CD4-positive, alpha-beta T cell (primary cell): ENCODE measurements around the gene ATP2B3. TPM values are rescaled to one million over a fixed set of nuclear protein-coding genes. Genes with fewer than 3 reads are reported as not detected.

ENCODE experiments used
- ATAC-seq: fragments of 200-7000 bp; cut with Tn5 transposase; one replicate; pipeline ENCODE4 v1.10.0; 2022; ENCODE audit warnings: mild to moderate bottlenecking; ENCODE audit not compliant: poor library complexity
- CTCF ChIA-PET: fragments of 350-600 bp; sonication (Branson Sonifier 250); formaldehyde crosslinking; loops from one replicate; lab custom pipeline; 2021; ENCODE audit warnings: antibody characterized with exemption, inconsistent platforms; lab: Charles Lee
- POLR2A ChIA-PET: fragments of 350-600 bp; sonication (Branson Sonifier 250); formaldehyde crosslinking; loops from one replicate; lab custom pipeline; 2021; ENCODE audit warnings: antibody characterized with exemption, inconsistent platforms; lab: Charles Lee
- DNase-seq, 14 experiments: peaks; one replicate each; pipeline ENCODE4 v3.0.0-alpha.2; 2013 to 2020; ENCODE audit warnings: mixed read lengths in 2 of 14
- H3K27ac ChIP-seq, 2 donors: one replicate each; pipeline versions ENCODE4 v1.5.1 to v1.7.0; 2013; ENCODE audit warnings: low read length in 2 of 2, low read depth in 1 of 2, mild to moderate bottlenecking in 1 of 2
- H3K27me3 ChIP-seq, 2 experiments: 1 replicate in 1 of 2; 2 replicates in 1 of 2; pipeline versions ENCODE4 v1.6.1 to v1.7.0; 2013; ENCODE audit warnings: low read length in 2 of 2, control low read depth in 1 of 2, mild to moderate bottlenecking in 1 of 2, moderate library complexity in 1 of 2; ENCODE audit not compliant: insufficient read depth in 2 of 2, control insufficient read depth in 1 of 2
- H3K36me3 ChIP-seq: one replicate; pipeline ENCODE4 v1.6.1; 2013; ENCODE audit warnings: low read length, control low read depth; ENCODE audit not compliant: insufficient read depth
- H3K4me1 ChIP-seq: one replicate; pipeline ENCODE4 v1.6.1; 2013; ENCODE audit warnings: low read length, control low read depth; ENCODE audit not compliant: insufficient read depth
- H3K4me3 ChIP-seq: one replicate; pipeline ENCODE4 v1.5.1; 2013; ENCODE audit warnings: mild to moderate bottlenecking, low read length, moderate library complexity
- H3K9me3 ChIP-seq, 2 experiments: 1 replicate in 1 of 2; 2 replicates in 1 of 2; pipeline versions ENCODE4 v1.6.1 to v1.7.0; 2013; ENCODE audit warnings: low read length in 2 of 2, mild to moderate bottlenecking in 2 of 2, control low read depth in 1 of 2, moderate library complexity in 1 of 2; ENCODE audit not compliant: control insufficient read depth in 1 of 2, insufficient read depth in 1 of 2
- H3K27ac Mint-ChIP-seq: one replicate; pipeline ENCODE4 v1.8.0; 2020; ENCODE audit warnings: mixed read lengths
- H3K27me3 Mint-ChIP-seq: one replicate; pipeline ENCODE4 v1.8.0; 2021; ENCODE audit warnings: mixed read lengths
- H3K36me3 Mint-ChIP-seq: one replicate; pipeline ENCODE4 v1.8.0; 2021; ENCODE audit warnings: low read depth, mixed read lengths
- H3K4me1 Mint-ChIP-seq: one replicate; pipeline ENCODE4 v1.8.0; 2021; ENCODE audit warnings: low read depth, mixed read lengths
- H3K4me3 Mint-ChIP-seq: one replicate; pipeline ENCODE4 v1.8.0; 2020; ENCODE audit warnings: mild to moderate bottlenecking, mixed read lengths
- H3K9me3 Mint-ChIP-seq: one replicate; pipeline ENCODE4 v1.8.0; 2020; ENCODE audit warnings: mixed read lengths
- intact Hi-C, 2 experiments: fragments of 100-400 bp; cut with DNase I in 1 of 2; cut with micrococcal nuclease in 1 of 2; formaldehyde crosslinking; loops; one replicate each; pipeline versions ENCODE4 v1.15.1 to v1.9.0; 2023 to 2025; cut with DNase I, micrococcal nuclease
- total RNA-seq, 174 experiments: library from RNA in 2 of 174; stranded (reverse) in 2 of 174; gene quantifications; one replicate each; pipeline ENCODE4 v1.2.3 and lab custom pipeline; 2021 to 2026
- TF ChIP-seq, protein P1 (sequence below): fragments of 200-600 bp; IDR thresholded peaks from one replicate; pipeline ENCODE4 v1.8.0; 2022; ENCODE audit warnings: antibody characterized with exemption, mild to moderate bottlenecking

Gene ATP2B3
- total RNA-seq, 2 experiments from 2014 or later, result not detected

DNA sequence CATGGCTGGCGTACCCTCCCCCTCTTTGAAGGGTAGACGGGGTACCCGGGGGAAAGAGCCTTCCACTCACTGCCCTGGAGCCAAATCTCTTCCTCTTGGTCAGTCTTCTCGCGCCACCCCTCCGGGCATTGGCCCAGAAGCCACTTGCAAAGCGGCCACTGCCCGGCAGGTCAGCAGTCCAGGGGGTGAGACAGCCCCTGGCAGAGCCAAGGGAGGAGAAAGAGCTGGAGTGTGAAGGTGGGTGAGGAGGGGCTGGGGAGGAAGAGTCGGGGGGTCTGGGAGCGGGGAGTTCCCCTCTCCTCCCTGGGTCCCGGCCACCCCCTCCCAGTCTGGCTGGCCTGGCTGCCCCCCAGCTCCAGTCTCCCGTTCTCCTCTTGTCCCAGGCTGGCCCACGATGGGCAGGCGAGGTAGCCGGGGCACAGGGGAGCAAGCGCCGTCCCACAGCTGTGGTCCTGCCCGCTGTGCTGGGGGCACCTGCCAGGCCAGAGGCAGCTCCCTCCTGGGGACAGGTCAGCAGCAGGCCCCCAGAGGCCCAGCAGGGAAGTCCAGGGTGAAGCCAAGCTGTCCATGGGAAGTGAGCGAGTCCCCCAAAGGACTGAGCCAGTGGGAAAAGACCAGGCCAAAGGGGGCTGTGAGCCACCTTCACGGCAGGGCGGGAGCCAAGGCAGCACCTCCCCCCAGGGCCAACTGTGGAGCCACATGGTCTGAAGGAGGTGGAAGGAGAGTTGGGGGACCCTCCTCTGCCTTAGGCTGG, 108.0 kb downstream of the ATP2B3 start:
- Histone ChIP-seq H3K27me3 (no peaks in the 10 kb centered on the region), H3K27ac (no peak overlapping the region), H3K9me3 (no peaks in the 10 kb centered on the region), H3K36me3 (no peaks in the 10 kb centered on the region), H3K4me1 (no peaks in the 10 kb centered on the region), H3K4me3 (no peak overlapping the region)
- H3K36me3 Mint-ChIP-seq, result no peaks in the 10 kb centered on the region
- POLR2A ChIA-PET, result no interaction called here
- peaks cover 8% of the 10 kb centered on the region for H3K27me3 Mint-ChIP-seq
- no peak for ATAC-seq
- intact Hi-C loops, result loop anchor here in 1 of 2 experiments (5.0 kb wide), 1 partner anchor 53 kb away; no protein-coding TSS in a partner anchor
- no peaks in the 10 kb centered on the region for H3K4me1 Mint-ChIP-seq
- TF ChIP-seq, protein P1, sequence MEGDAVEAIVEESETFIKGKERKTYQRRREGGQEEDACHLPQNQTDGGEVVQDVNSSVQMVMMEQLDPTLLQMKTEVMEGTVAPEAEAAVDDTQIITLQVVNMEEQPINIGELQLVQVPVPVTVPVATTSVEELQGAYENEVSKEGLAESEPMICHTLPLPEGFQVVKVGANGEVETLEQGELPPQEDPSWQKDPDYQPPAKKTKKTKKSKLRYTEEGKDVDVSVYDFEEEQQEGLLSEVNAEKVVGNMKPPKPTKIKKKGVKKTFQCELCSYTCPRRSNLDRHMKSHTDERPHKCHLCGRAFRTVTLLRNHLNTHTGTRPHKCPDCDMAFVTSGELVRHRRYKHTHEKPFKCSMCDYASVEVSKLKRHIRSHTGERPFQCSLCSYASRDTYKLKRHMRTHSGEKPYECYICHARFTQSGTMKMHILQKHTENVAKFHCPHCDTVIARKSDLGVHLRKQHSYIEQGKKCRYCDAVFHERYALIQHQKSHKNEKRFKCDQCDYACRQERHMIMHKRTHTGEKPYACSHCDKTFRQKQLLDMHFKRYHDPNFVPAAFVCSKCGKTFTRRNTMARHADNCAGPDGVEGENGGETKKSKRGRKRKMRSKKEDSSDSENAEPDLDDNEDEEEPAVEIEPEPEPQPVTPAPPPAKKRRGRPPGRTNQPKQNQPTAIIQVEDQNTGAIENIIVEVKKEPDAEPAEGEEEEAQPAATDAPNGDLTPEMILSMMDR, result no peak
- no peaks in the 10 kb centered on the region for H3K9me3 Mint-ChIP-seq
- no peak overlapping the region for H3K27ac Mint-ChIP-seq
- CTCF ChIA-PET, result no interaction called here
- no peak overlapping the region for H3K4me3 Mint-ChIP-seq
- no peak for DNase-seq

DNA sequence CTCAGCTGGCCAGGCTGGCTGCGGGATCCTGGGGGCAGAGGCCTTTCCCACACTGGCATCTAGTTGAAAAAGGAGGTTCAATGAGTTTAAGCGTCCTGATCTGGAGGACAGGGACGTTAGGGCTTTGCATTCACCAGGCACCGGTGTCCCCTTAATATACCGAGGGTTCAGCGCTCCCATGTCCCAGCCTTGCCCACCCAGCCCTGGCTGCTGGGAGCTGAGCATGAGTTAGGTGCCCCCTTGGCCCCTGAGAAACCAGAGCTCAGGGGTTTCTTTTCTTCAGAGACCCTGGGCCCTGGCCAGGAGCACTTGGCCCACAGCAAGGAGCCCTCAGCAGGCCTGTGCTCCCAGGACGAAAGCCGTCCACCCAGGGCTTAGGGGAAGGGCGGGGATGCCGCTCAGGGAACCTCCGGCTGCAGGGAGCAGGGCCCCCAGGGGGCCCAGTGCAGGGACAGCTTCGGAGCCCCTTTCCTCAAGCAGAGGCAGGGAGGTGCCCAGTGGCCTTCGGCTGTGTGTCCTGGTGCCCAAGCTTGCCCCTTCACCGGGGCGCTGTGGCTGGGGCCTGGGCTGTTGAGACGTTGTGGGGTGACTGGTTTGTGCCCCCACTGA, 108.7 kb downstream of the ATP2B3 start:
- no peak for DNase-seq
- CTCF ChIA-PET, result no interaction called here
- Mint-ChIP-seq H3K36me3 (no peaks in the 10 kb centered on the region), H3K27ac (no peak overlapping the region), H3K9me3 (no peaks in the 10 kb centered on the region), H3K27me3 (peaks cover 8% of the 10 kb centered on the region), H3K4me3 (no peak overlapping the region), H3K4me1 (no peaks in the 10 kb centered on the region)
- no peak for ATAC-seq
- no peak overlapping the region for H3K27ac ChIP-seq
- H3K36me3 ChIP-seq, result no peaks in the 10 kb centered on the region
- TF ChIP-seq, protein P1, result no peak
- H3K27me3 ChIP-seq, result no peaks in the 10 kb centered on the region
- H3K4me3 ChIP-seq, result no peak overlapping the region
- POLR2A ChIA-PET, result no interaction called here
- H3K9me3 ChIP-seq, result no peaks in the 10 kb centered on the region
- intact Hi-C loops, result loop anchor here in 1 of 2 experiments (5.0 kb wide), 1 partner anchor 54 kb away; no protein-coding TSS in a partner anchor
- no peaks in the 10 kb centered on the region for H3K4me1 ChIP-seq

DNA sequence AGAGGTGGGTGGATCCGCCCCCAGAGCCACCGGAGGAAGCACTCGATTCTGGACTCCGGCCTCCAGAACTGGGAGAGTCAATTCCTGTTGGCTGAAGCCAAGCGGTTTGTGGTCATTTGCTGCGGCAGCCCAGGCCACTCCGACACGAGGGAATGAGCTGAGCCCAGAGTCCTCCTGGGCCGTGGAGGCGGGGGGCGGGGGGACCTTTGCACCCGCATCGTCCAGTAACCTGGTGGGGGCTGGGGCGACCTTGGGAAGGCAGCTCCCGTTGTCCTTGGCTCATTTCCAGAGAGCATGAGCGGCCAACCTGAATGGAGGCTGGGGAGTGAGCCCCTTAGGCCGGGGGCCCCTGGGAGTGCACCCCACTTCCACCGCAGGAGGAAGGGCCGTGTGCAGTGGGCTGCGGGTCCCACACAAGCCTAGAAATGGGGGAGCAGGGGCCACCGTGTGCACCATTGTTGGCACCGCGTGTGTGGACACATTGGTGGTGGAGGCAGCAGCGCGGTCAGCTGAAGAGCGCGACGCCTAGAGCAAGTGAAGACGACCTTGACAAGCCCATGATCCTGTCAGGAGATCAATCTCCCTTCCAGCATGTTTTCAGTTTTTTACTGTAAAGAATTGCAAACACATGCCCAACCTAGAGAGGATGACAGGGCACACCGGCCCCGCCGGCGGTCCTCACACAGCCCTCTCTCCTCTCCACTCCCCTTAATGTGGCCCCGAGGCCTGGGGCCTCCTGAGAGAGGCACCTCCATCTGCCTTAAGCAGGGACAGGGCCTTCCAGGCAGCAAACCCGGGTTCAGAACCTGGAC, 109.6 kb downstream of the ATP2B3 start:
- TF ChIP-seq, protein P1, result no peak
- no peaks in the 10 kb centered on the region for H3K27me3 ChIP-seq
- Mint-ChIP-seq H3K4me1 (no peaks in the 10 kb centered on the region), H3K27me3 (peaks cover 3% of the 10 kb centered on the region), H3K4me3 (no peak overlapping the region), H3K9me3 (no peaks in the 10 kb centered on the region), H3K36me3 (no peaks in the 10 kb centered on the region), H3K27ac (no peak overlapping the region)
- intact Hi-C loops, result loop anchor here in 1 of 2 experiments (5.0 kb wide), 1 partner anchor 55 kb away; no protein-coding TSS in a partner anchor
- DNase-seq (no peak), ATAC-seq (no peak)
- no peaks in the 10 kb centered on the region for H3K9me3 ChIP-seq
- H3K4me3 ChIP-seq, result no peak overlapping the region
- H3K4me1 ChIP-seq, result no peaks in the 10 kb centered on the region
- ChIA-PET CTCF (no interaction called here), POLR2A (no interaction called here)
- H3K27ac ChIP-seq, result no peak overlapping the region
- H3K36me3 ChIP-seq, result no peaks in the 10 kb centered on the region
